Suprapubic skin (tissue), 4 donors: ENCODE data around the gene PTPN1. TPM values are rescaled to one million over a fixed set of nuclear protein-coding genes. Genes with fewer than 3 reads are reported as not detected.

Experiments
- DNase-seq, 2 donors: peaks; one replicate each; pipeline ENCODE4 v3.0.0-alpha.2; 2019; ENCODE audit warnings: low spot score in 2 of 2
- H3K27ac ChIP-seq: fragments of 200-600 bp; sonication (generic); one replicate; pipeline ENCODE4 v1.5.1; 2019
- H3K27me3 ChIP-seq: fragments of 200-600 bp; sonication (generic); one replicate; pipeline ENCODE4 v1.5.1; 2019
- H3K36me3 ChIP-seq: fragments of 200-600 bp; sonication (generic); one replicate; pipeline ENCODE4 v1.5.1; 2019
- H3K4me1 ChIP-seq: fragments of 200-600 bp; sonication (generic); one replicate; pipeline ENCODE4 v1.5.1; 2019
- H3K4me3 ChIP-seq: fragments of 200-600 bp; sonication (generic); one replicate; pipeline ENCODE4 v1.5.1; 2019; ENCODE audit warnings: mild to moderate bottlenecking
- H3K9me3 ChIP-seq: fragments of 200-600 bp; sonication (generic); one replicate; pipeline ENCODE4 v1.5.1; 2019
- CTCF ChIP-seq, 2 donors: fragments of 200-600 bp in 1 of 2; fragments of 450-650 bp in 1 of 2; sonication (generic) in 1 of 2; IDR thresholded peaks; one replicate each; pipeline ENCODE4 v1.5.1; 2016 to 2019; ENCODE audit warnings: antibody characterized with exemption in 2 of 2, mild to moderate bottlenecking in 1 of 2, moderate library complexity in 1 of 2
- EP300 ChIP-seq: sonication (generic); formaldehyde crosslinking; IDR thresholded peaks from one replicate; pipeline ENCODE4 v1.6.1; 2017; ENCODE audit warnings: antibody characterized with exemption
- POLR2A ChIP-seq, 2 donors: fragments of 450-650 bp; IDR thresholded peaks; one replicate each; pipeline ENCODE4 v1.6.1; 2017; ENCODE audit warnings: antibody characterized with exemption in 2 of 2, mild to moderate bottlenecking in 2 of 2, moderate library complexity in 2 of 2
- POLR2AphosphoS5 ChIP-seq, 3 donors: sonication (generic); formaldehyde crosslinking; IDR thresholded peaks; one replicate each; pipeline ENCODE4 v1.6.1; 2017; ENCODE audit warnings: antibody characterized with exemption in 3 of 3
- WGBS: methylation state at CpG from one replicate; pipeline ENCODE4 v1.1.5; 2018; 5-methylcytosine and 5-hydroxymethylcytosine counted together
- total RNA-seq, 4 donors: library from RNA; depleted of rRNA; stranded (reverse); fragments of >200 nt; gene quantifications; one replicate each; pipeline ENCODE4 v1.1.0, GENCODE V29; 2016

Gene PTPN1
- total RNA-seq, 4 donors from 2014 or later, result 33.4 to 40.9 (median 36.2) TPM

GRCh38 chr20:50633361-50633760, 123.2 kb downstream of the PTPN1 start:
- Histone ChIP-seq H3K4me1 (peaks cover 13% of the 10 kb centered on the region), H3K4me3 (no peak overlapping the region), H3K36me3 (no peaks in the 10 kb centered on the region), H3K9me3 (no peaks in the 10 kb centered on the region), H3K27ac (no peak overlapping the region), H3K27me3 (no peaks in the 10 kb centered on the region)
- 67% methylated on average over 10 of the region's 10 CpGs for WGBS
- TF ChIP-seq CTCF (IDR thresholded peaks at IDR 0.05) (no peak), EP300 (no peak), POLR2A (IDR thresholded peaks at IDR 0.05) (no peak)
- DNase-seq, result no peak

GRCh38 chr20:50634191-50634590, 124.0 kb downstream of the PTPN1 start:
- Histone ChIP-seq H3K36me3 (no peaks in the 10 kb centered on the region), H3K4me1 (peaks cover 13% of the 10 kb centered on the region), H3K27me3 (no peaks in the 10 kb centered on the region), H3K4me3 (no peak overlapping the region), H3K27ac (no peak overlapping the region), H3K9me3 (no peaks in the 10 kb centered on the region)
- no peak for DNase-seq
- WGBS, result 85% methylated on average over 6 of the region's 6 CpGs
- TF ChIP-seq EP300, result no peak
- TF ChIP-seq POLR2A (IDR thresholded peaks at IDR 0.05), result no peak
- TF ChIP-seq CTCF (IDR thresholded peaks at IDR 0.05), result no peak
- TF ChIP-seq POLR2AphosphoS5 (IDR thresholded peaks at IDR 0.05), result no peak

Other genes with a start within 250 kb of the PTPN1 start
- gene RIPOR3, start 181.2 kb downstream of the PTPN1 start, total RNA-seq, result 10 to 100 TPM in 1 of 4 donors, 1 to 10 TPM in 3; 3.3 to 10.1 (median 5.3) TPM
- gene PARD6B, start 221.2 kb downstream of the PTPN1 start, total RNA-seq, result 10 to 100 TPM in 1 of 4 donors, 1 to 10 TPM in 3; 7.6 to 10.3 (median 8.4) TPM